Activated B cell treated with CpG ODN at 0.5 μM for 24 hours (primary cell): Measurements from ENCODE around the gene FAM124B. TPM values are rescaled to one million over a fixed set of nuclear protein-coding genes. Genes with fewer than 3 reads are reported as not detected.

ENCODE experiments used
- ATAC-seq: fragments of 200-7000 bp; cut with Tn5 transposase; one replicate; pipeline ENCODE4 v1.10.0; 2021; ENCODE audit warnings: low read depth, mild to moderate bottlenecking, moderate library complexity
- CTCF ChIA-PET: fragments of 350-600 bp; sonication (Branson Sonifier 250); formaldehyde crosslinking; loops from one replicate; lab custom pipeline; 2021; ENCODE audit warnings: antibody characterized with exemption; lab: Charles Lee
- POLR2A ChIA-PET: fragments of 350-600 bp; sonication (Branson Sonifier 250); formaldehyde crosslinking; loops from one replicate; lab custom pipeline; 2021; ENCODE audit warnings: antibody characterized with exemption; lab: Charles Lee
- DNase-seq: peaks from one replicate; pipeline ENCODE4 v3.0.0; 2022
- H3K27ac Mint-ChIP-seq: one replicate; pipeline ENCODE4 v1.8.0; 2020; ENCODE audit warnings: mixed read lengths
- H3K27me3 Mint-ChIP-seq: one replicate; pipeline ENCODE4 v1.8.0; 2021; ENCODE audit warnings: mixed read lengths
- H3K36me3 Mint-ChIP-seq: one replicate; pipeline ENCODE4 v1.8.0; 2021; ENCODE audit warnings: low read depth, mixed read lengths
- H3K4me1 Mint-ChIP-seq: one replicate; pipeline ENCODE4 v1.8.0; 2021; ENCODE audit warnings: mixed read lengths
- H3K4me3 Mint-ChIP-seq: one replicate; pipeline ENCODE4 v1.8.0; 2020; ENCODE audit warnings: mild to moderate bottlenecking, mixed read lengths
- H3K9me3 Mint-ChIP-seq: one replicate; pipeline ENCODE4 v1.8.0; 2020; ENCODE audit warnings: mixed read lengths
- intact Hi-C: fragments of 100-400 bp; cut with micrococcal nuclease; formaldehyde crosslinking; loops from one replicate; pipeline ENCODE4 v1.15.1; 2024
- total RNA-seq: library from RNA; stranded (reverse); gene quantifications from 2 replicates; pipeline ENCODE4 v1.2.3, GENCODE V29; 2022
- TF ChIP-seq, protein P1 (sequence below): fragments of 200-600 bp; IDR thresholded peaks from one replicate; pipeline ENCODE4 v1.8.0; 2022; ENCODE audit warnings: antibody characterized with exemption, mild to moderate bottlenecking

Gene FAM124B
- total RNA-seq, 1 donor from 2014 or later: not detected

DNA sequence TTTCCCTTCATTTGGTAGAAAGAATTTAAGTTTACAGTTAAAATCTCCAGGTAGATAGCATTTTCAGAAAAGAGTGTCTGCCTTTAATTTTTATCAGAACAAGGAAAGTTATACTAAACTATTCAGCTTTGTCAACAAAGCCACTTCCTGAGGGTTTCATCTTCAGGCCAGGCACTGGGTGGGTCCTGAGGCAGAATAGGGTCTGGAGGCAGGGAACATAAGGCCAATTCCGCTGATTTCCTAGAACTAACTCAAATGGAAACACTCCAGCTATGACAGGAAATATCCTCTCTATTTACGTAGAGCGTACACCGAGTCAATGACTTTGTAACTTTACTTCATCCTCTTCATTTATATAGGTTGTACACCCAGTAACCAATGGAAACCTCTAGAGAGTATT, 32.7 kb upstream of the FAM124B start:
- no peaks in the 10 kb centered on the region for H3K36me3 Mint-ChIP-seq
- intact Hi-C loops: no loop called here
- H3K27me3 Mint-ChIP-seq: peaks cover 6% of the 10 kb centered on the region
- no peak for ATAC-seq
- H3K27ac Mint-ChIP-seq: no peak overlapping the region
- DNase-seq: no peak
- peaks cover 2% of the 10 kb centered on the region for H3K9me3 Mint-ChIP-seq
- no peaks in the 10 kb centered on the region for H3K4me1 Mint-ChIP-seq
- CTCF ChIA-PET: no interaction called here
- no peak overlapping the region for H3K4me3 Mint-ChIP-seq
- POLR2A ChIA-PET: no interaction called here
- TF ChIP-seq, protein P1, sequence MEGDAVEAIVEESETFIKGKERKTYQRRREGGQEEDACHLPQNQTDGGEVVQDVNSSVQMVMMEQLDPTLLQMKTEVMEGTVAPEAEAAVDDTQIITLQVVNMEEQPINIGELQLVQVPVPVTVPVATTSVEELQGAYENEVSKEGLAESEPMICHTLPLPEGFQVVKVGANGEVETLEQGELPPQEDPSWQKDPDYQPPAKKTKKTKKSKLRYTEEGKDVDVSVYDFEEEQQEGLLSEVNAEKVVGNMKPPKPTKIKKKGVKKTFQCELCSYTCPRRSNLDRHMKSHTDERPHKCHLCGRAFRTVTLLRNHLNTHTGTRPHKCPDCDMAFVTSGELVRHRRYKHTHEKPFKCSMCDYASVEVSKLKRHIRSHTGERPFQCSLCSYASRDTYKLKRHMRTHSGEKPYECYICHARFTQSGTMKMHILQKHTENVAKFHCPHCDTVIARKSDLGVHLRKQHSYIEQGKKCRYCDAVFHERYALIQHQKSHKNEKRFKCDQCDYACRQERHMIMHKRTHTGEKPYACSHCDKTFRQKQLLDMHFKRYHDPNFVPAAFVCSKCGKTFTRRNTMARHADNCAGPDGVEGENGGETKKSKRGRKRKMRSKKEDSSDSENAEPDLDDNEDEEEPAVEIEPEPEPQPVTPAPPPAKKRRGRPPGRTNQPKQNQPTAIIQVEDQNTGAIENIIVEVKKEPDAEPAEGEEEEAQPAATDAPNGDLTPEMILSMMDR: no peak

DNA sequence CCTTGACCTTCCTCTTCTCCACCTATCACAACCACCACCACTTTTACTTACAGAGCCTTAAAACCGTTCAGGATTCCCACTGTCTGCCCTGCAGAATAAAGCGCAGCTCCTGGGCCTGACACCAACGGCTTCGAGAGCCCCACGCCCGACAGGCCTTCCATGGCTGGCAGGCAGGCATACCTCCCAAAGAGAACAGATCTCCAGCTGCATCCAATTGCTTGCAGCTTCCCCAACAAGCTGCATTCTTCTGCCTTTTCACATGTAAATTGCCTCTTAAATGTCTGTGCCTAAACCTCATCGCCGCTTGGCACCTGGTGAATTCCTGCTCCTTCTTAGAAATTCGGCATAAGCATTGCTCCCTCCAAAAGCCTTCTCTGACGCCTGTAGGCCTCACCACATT, 31.5 kb upstream of the FAM124B start:
- POLR2A ChIA-PET: no interaction called here
- Mint-ChIP-seq H3K9me3 (peaks cover 2% of the 10 kb centered on the region), H3K27ac (no peak overlapping the region), H3K4me1 (no peaks in the 10 kb centered on the region), H3K4me3 (no peak overlapping the region), H3K27me3 (peaks cover 6% of the 10 kb centered on the region), H3K36me3 (no peaks in the 10 kb centered on the region)
- TF ChIP-seq, protein P1: no peak
- DNase-seq: no peak
- no peak for ATAC-seq
- intact Hi-C loops: no loop called here
- CTCF ChIA-PET: no interaction called here

- POLR2A ChIA-PET: interaction anchor here (0.7 kb wide), 1 partner anchor 12 kb away, joined by 9 read pairs; no protein-coding TSS in a partner anchor
- Mint-ChIP-seq H3K4me3 (no peak overlapping the region), H3K27ac (no peak overlapping the region), H3K36me3 (no peaks in the 10 kb centered on the region), H3K9me3 (peaks cover 2% of the 10 kb centered on the region), H3K27me3 (peaks cover 6% of the 10 kb centered on the region), H3K4me1 (no peaks in the 10 kb centered on the region)
- CTCF ChIA-PET: interaction anchor here (0.6 kb wide), 1 partner anchor 17 kb away, joined by 6 read pairs; no protein-coding TSS in a partner anchor
- intact Hi-C loops: no loop called here
- TF ChIP-seq, protein P1: no peak
- no peak for DNase-seq
- no peak for ATAC-seq
These were observed 30.2 kb upstream of the FAM124B start for GRCh38 chr2:224432003-224432579.

GRCh38 chr2:224429441-224429810, 27.5 kb upstream of the FAM124B start:
- ATAC-seq (no peak), DNase-seq (no peak)
- POLR2A ChIA-PET: no interaction called here
- Mint-ChIP-seq H3K9me3 (peaks cover 5% of the 10 kb centered on the region), H3K36me3 (no peaks in the 10 kb centered on the region), H3K4me3 (no peak overlapping the region), H3K27ac (no peak overlapping the region), H3K27me3 (peaks cover 4% of the 10 kb centered on the region), H3K4me1 (peaks cover 4% of the 10 kb centered on the region)
- TF ChIP-seq, protein P1: no peak
- CTCF ChIA-PET: no interaction called here
- intact Hi-C loops: no loop called here

- H3K4me1 Mint-ChIP-seq: peaks cover 4% of the 10 kb centered on the region
- TF ChIP-seq, protein P1: no peak
- no peak overlapping the region for H3K4me3 Mint-ChIP-seq
- intact Hi-C loops: no loop called here
- POLR2A ChIA-PET: no interaction called here
- peaks cover 5% of the 10 kb centered on the region for H3K9me3 Mint-ChIP-seq
- no peak for DNase-seq
- H3K36me3 Mint-ChIP-seq: no peaks in the 10 kb centered on the region
- CTCF ChIA-PET: no interaction called here
- peaks cover 4% of the 10 kb centered on the region for H3K27me3 Mint-ChIP-seq
- no peak overlapping the region for H3K27ac Mint-ChIP-seq
- ATAC-seq: no peak
These were observed 27.0 kb upstream of the FAM124B start for GRCh38 chr2:224428787-224429440.
